C4-2B (cell line): ENCODE results near the gene PRAMEF12.

ENCODE experiments used
- CTCF ChIP-seq: fragments of 450-650 bp; conservative IDR thresholded peaks from 2 replicates; pipeline ENCODE4 v1.5.1; 2017; ENCODE audit warnings: mild to moderate bottlenecking
- ZFX ChIP-seq: fragments of 450-650 bp; IDR thresholded peaks from 2 replicates; pipeline ENCODE4 v1.6.1; 2017

DNA sequence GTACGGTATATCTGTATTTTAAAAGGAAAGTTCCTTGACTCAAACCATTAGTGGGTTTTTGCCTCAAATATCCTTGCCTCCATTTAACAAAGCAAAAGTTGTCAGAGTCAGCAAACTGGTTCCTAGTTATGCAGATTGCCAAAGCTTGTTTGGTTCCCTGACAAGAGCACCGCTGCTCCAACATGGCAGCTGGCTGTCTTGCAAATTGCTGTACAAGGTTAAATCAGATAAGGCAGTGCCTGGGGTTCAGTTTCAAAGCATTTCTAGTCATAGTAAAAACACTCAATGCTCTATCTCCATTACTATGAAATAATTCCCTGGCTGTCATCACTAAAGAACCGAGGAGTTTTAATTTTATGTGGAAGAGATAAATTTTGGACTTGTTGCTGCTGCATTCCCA is 38.9 kb upstream of the PRAMEF12 start:
- TF ChIP-seq CTCF (no peak), ZFX (no peak)
